WTC11 (cell line): ENCODE data around the gene NANOGP8. TPM values are rescaled to one million over a fixed set of nuclear protein-coding genes. Genes with fewer than 3 reads are reported as not detected.

Experiments
- ATAC-seq: fragments of 200-7000 bp; cut with Tn5 transposase; 2 replicates; pipeline ENCODE4 v1.10.0; 2021; ENCODE audit warnings: mild to moderate bottlenecking, moderate library complexity
- CTCF ChIA-PET: fragments of 300-600 bp; sonication (Branson Sonifier 250); formaldehyde crosslinking; loops from one replicate; lab custom pipeline; 2021; ENCODE audit warnings: antibody characterized with exemption; lab: Charles Lee
- POLR2A ChIA-PET: fragments of 350-600 bp; sonication (Branson Sonifier 250); formaldehyde crosslinking; loops from one replicate; lab custom pipeline; 2021; ENCODE audit warnings: antibody characterized with exemption; lab: Charles Lee
- DNase-seq: peaks from one replicate; pipeline ENCODE4 v3.0.0; 2021; ENCODE audit warnings: low spot score
- H3K27ac Mint-ChIP-seq: 2 replicates; pipeline ENCODE4 v1.8.0; 2021; ENCODE audit warnings: mixed read lengths
- H3K27me3 Mint-ChIP-seq: 2 replicates; pipeline ENCODE4 v1.8.0; 2021; ENCODE audit warnings: low read depth, mild to moderate bottlenecking, moderate library complexity, mixed read lengths
- H3K36me3 Mint-ChIP-seq: 2 replicates; pipeline ENCODE4 v1.8.0; 2021; ENCODE audit warnings: mixed read lengths
- H3K4me1 Mint-ChIP-seq: 2 replicates; pipeline ENCODE4 v1.8.0; 2022; ENCODE audit warnings: mixed read lengths
- H3K4me3 Mint-ChIP-seq: 2 replicates; pipeline ENCODE4 v1.8.0; 2021; ENCODE audit warnings: mild to moderate bottlenecking, moderate library complexity, mixed read lengths
- H3K9me3 Mint-ChIP-seq: 2 replicates; pipeline ENCODE4 v1.8.0; 2021; ENCODE audit warnings: mixed read lengths
- ATF2 ChIP-seq: sonication (generic); formaldehyde crosslinking; IDR thresholded peaks from 2 replicates; pipeline ENCODE4 v1.8.1; 2022; ENCODE audit warnings: low read depth, missing genetic modification reagents, borderline replicate concordance
- E2F1 ChIP-seq: sonication (generic); formaldehyde crosslinking; IDR thresholded peaks from 2 replicates; pipeline ENCODE4 v1.8.0; 2022; ENCODE audit warnings: mild to moderate bottlenecking, missing genetic modification reagents
- E2F5 ChIP-seq: sonication (generic); formaldehyde crosslinking; IDR thresholded peaks from 2 replicates; pipeline ENCODE4 v1.8.1; 2022; ENCODE audit warnings: mild to moderate bottlenecking, moderate library complexity, missing genetic modification reagents
- ELF4 ChIP-seq: sonication (generic); formaldehyde crosslinking; IDR thresholded peaks from 2 replicates; pipeline ENCODE4 v1.8.1; 2022; ENCODE audit warnings: low read depth, mild to moderate bottlenecking, moderate library complexity, missing genetic modification reagents
- ERG ChIP-seq: fragments of 250-450 bp; sonication (Bioruptor Pico); IDR thresholded peaks from 2 replicates; pipeline ENCODE4 v1.8.0; 2021; ENCODE audit warnings: mild to moderate bottlenecking
- ETV6 ChIP-seq: sonication (generic); formaldehyde crosslinking; IDR thresholded peaks from 2 replicates; pipeline ENCODE4 v1.8.1; 2022; ENCODE audit warnings: mild to moderate bottlenecking, missing genetic modification reagents
- FOXK1 ChIP-seq: sonication (generic); formaldehyde crosslinking; IDR thresholded peaks from 2 replicates; pipeline ENCODE4 v1.8.0; 2022; ENCODE audit warnings: mild to moderate bottlenecking, moderate library complexity, missing genetic modification reagents
- GABPB1 ChIP-seq: sonication (generic); formaldehyde crosslinking; IDR thresholded peaks from 2 replicates; pipeline ENCODE4 v1.8.1; 2023; ENCODE audit warnings: mild to moderate bottlenecking, missing genetic modification reagents
- IRF1 ChIP-seq: sonication (generic); formaldehyde crosslinking; IDR thresholded peaks from 2 replicates; pipeline ENCODE4 v1.8.0; 2023; ENCODE audit warnings: missing genetic modification reagents
- JAZF1 ChIP-seq: fragments of 250-450 bp; sonication (Bioruptor Pico); IDR thresholded peaks from 2 replicates; pipeline ENCODE4 v1.9.0; 2021; ENCODE audit warnings: moderate library complexity, mild to moderate bottlenecking, inconsistent platforms
- JUN ChIP-seq: sonication (generic); formaldehyde crosslinking; IDR thresholded peaks from 2 replicates; pipeline ENCODE4 v1.8.0; 2023; ENCODE audit warnings: mild to moderate bottlenecking, missing genetic modification reagents
- KAT7 ChIP-seq: sonication (generic); formaldehyde crosslinking; IDR thresholded peaks from 2 replicates; pipeline ENCODE4 v1.8.1; 2023; ENCODE audit warnings: missing genetic modification reagents, mild to moderate bottlenecking, borderline replicate concordance
- MAX ChIP-seq: sonication (generic); formaldehyde crosslinking; IDR thresholded peaks from 2 replicates; pipeline ENCODE4 v1.8.0; 2022; ENCODE audit warnings: mild to moderate bottlenecking, missing genetic modification reagents
- PRRX2 ChIP-seq: fragments of 250-450 bp; sonication (Bioruptor Pico); IDR thresholded peaks from 2 replicates; pipeline ENCODE4 v1.8.0; 2021; ENCODE audit warnings: mild to moderate bottlenecking
- RORB ChIP-seq: fragments of 250-450 bp; sonication (Bioruptor Pico); IDR thresholded peaks from 2 replicates; pipeline ENCODE4 v1.9.0; 2021; ENCODE audit warnings: mild to moderate bottlenecking
- SMAD3 ChIP-seq: sonication (generic); formaldehyde crosslinking; IDR thresholded peaks from 2 replicates; pipeline ENCODE4 v1.8.0; 2022; ENCODE audit warnings: missing genetic modification reagents, mild to moderate bottlenecking, borderline replicate concordance
- STAT6 ChIP-seq: sonication (generic); formaldehyde crosslinking; conservative IDR thresholded peaks from 2 replicates; pipeline ENCODE4 v1.8.1; 2023; ENCODE audit warnings: mild to moderate bottlenecking, low read depth, missing genetic modification reagents, moderate library complexity
- TEAD4 ChIP-seq: sonication (generic); formaldehyde crosslinking; IDR thresholded peaks from 2 replicates; pipeline ENCODE4 v1.8.0; 2022; ENCODE audit warnings: mild to moderate bottlenecking, missing genetic modification reagents
- total RNA-seq: library from RNA; stranded (reverse); gene quantifications from 3 replicates; pipeline ENCODE4 v1.2.3, GENCODE V29; 2021

The NANOGP8 gene
- total RNA-seq, 1 experiment from 2014 or later, result 2.1 TPM

- H3K4me3 Mint-ChIP-seq, result no peak overlapping the region
- H3K36me3 Mint-ChIP-seq, result peaks cover 9% of the 10 kb centered on the region; the same call in 1 of the 2 replicates
- TF ChIP-seq E2F5, result no peak
- POLR2A ChIA-PET, result no interaction called here
- H3K4me1 Mint-ChIP-seq, result peaks cover 50% of the 10 kb centered on the region
- no peak for ATAC-seq
- H3K9me3 Mint-ChIP-seq, result peaks cover 9% of the 10 kb centered on the region
- peak overlapping the region; percentile 55 for H3K27ac Mint-ChIP-seq
- DNase-seq, result no peak
- no peaks in the 10 kb centered on the region for H3K27me3 Mint-ChIP-seq
- CTCF ChIA-PET, result interaction anchor here (0.6 to 1.9 kb wide), 4 partner anchors 23 to 377 kb away, joined by 3 to 8 read pairs (median 6); no protein-coding TSS in a partner anchor
These were observed 17.4 kb downstream of the NANOGP8 start for GRCh38 chr15:35067496-35068347.

GRCh38 chr15:35066094-35066493 lies 19.0 kb downstream of the NANOGP8 start:
- peaks cover 3% of the 10 kb centered on the region; the same call in 1 of the 2 replicates for H3K36me3 Mint-ChIP-seq

More at GRCh38 chr15:35066094-35066493, 19.0 kb downstream of the NANOGP8 start:
- CTCF ChIA-PET, result no interaction called here
- peaks cover 66% of the 10 kb centered on the region for H3K4me1 Mint-ChIP-seq
- H3K9me3 Mint-ChIP-seq, result peaks cover 3% of the 10 kb centered on the region; the same call in 1 of the 2 replicates
- POLR2A ChIA-PET, result interaction anchor here (0.6 kb wide), 1 partner anchor 52 kb away, joined by 4 read pairs; no protein-coding TSS in a partner anchor
- H3K27ac Mint-ChIP-seq, result peak overlapping the region; percentile 12; the same call in 1 of the 2 replicates
- TF ChIP-seq ELF4 (CRISPR knock-in tag) (no peak), ATF2 (CRISPR knock-in tag) (no peak), RORB (CRISPR knock-in tag) (no peak), TEAD4 (CRISPR knock-in tag) (no peak), JAZF1 (no peak), IRF1 (no peak), ERG (no peak), ETV6 (CRISPR knock-in tag) (no peak), JUN (no peak), SMAD3 (CRISPR knock-in tag) (no peak), GABPB1 (no peak), STAT6 (no peak), KAT7 (CRISPR knock-in tag) (no peak), FOXK1 (no peak), PRRX2 (CRISPR knock-in tag) (no peak), MAX (CRISPR knock-in tag) (no peak), E2F1 (CRISPR knock-in tag) (no peak)
- no peaks in the 10 kb centered on the region for H3K27me3 Mint-ChIP-seq
- DNase-seq, result no peak
- no peak overlapping the region for H3K4me3 Mint-ChIP-seq
- ATAC-seq, result no peak
